Keratinocyte (primary cell): ENCODE data around the gene RAMACL. TPM values are rescaled to one million over a fixed set of nuclear protein-coding genes. Genes with fewer than 3 reads are reported as not detected.

Source experiments
- DNase-seq: peaks from one replicate; pipeline ENCODE4 v3.0.0-alpha.2; 2011; ENCODE audit warnings: low read depth, missing footprints, low spot score
- FAIRE-seq: peaks from 2 replicates; lab custom pipeline; 2011; peaks lifted over from hg19 to GRCh38; lab: Jason Lieb, UNC
- H2AFZ ChIP-seq: 2 replicates; pipeline ENCODE4 v1.6.0; 2012; ENCODE audit warnings: low read length, control low read depth, inconsistent platforms; ENCODE audit not compliant: control insufficient read depth
- H3K27ac ChIP-seq: 2 replicates; pipeline ENCODE4 v1.5.1; 2011; ENCODE audit warnings: low read length; ENCODE audit not compliant: control insufficient read depth, insufficient read depth
- H3K27me3 ChIP-seq: 3 replicates; pipeline ENCODE4 v1.6.0; 2011; ENCODE audit warnings: low read length; ENCODE audit not compliant: control insufficient read depth, insufficient read depth; ENCODE audit errors: extremely low read depth
- H3K36me3 ChIP-seq, 2 experiments: 2 replicates in 1 of 2; 3 replicates in 1 of 2; pipeline ENCODE4 v1.5.1; 2011; ENCODE audit warnings: low read length in 2 of 2, mild to moderate bottlenecking in 1 of 2; ENCODE audit not compliant: control insufficient read depth in 2 of 2, insufficient read depth in 2 of 2; ENCODE audit errors: extremely low read depth in 1 of 2
- H3K4me1 ChIP-seq: 3 replicates; pipeline ENCODE4 v1.5.1; 2011; ENCODE audit warnings: low read length; ENCODE audit not compliant: control insufficient read depth, insufficient read depth; ENCODE audit errors: extremely low read depth
- H3K4me2 ChIP-seq: 3 replicates; pipeline ENCODE4 v1.6.0; 2011; ENCODE audit warnings: low read depth, low read length; ENCODE audit not compliant: control insufficient read depth, insufficient read depth; ENCODE audit errors: extremely low read depth
- H3K4me3 ChIP-seq, 3 experiments: fragments of 200-600 bp in 1 of 3; sonication (generic) in 1 of 3; 2 replicates in 2 of 3; 3 replicates in 1 of 3; pipeline ENCODE4 v1.5.1; 2011 to 2016; ENCODE audit warnings: low read length in 3 of 3, mild to moderate bottlenecking in 3 of 3, control low read depth in 2 of 3, inconsistent platforms in 1 of 3, low read depth in 1 of 3, mixed read lengths in 1 of 3, mixed run types in 1 of 3, moderate library complexity in 1 of 3; ENCODE audit not compliant: control insufficient read depth in 2 of 3, insufficient read depth in 2 of 3; ENCODE audit errors: extremely low read depth in 1 of 3
- H3K79me2 ChIP-seq: 2 replicates; pipeline ENCODE4 v1.6.0; 2012; ENCODE audit warnings: low read length; ENCODE audit not compliant: control insufficient read depth, insufficient read depth
- H3K9ac ChIP-seq: 3 replicates; pipeline ENCODE4 v1.6.0; 2011; ENCODE audit warnings: low read length; ENCODE audit not compliant: control insufficient read depth, insufficient read depth; ENCODE audit errors: extremely low read depth
- H3K9me1 ChIP-seq: 3 replicates; pipeline ENCODE4 v1.6.0; 2011; ENCODE audit warnings: low read length; ENCODE audit not compliant: control insufficient read depth, insufficient read depth; ENCODE audit errors: extremely low read depth
- H3K9me3 ChIP-seq: 2 replicates; pipeline ENCODE4 v1.5.1; 2012; ENCODE audit warnings: low read depth, low read length; ENCODE audit not compliant: control insufficient read depth
- H4K20me1 ChIP-seq: 3 replicates; pipeline ENCODE4 v1.6.0; 2011; ENCODE audit warnings: low read length; ENCODE audit not compliant: control insufficient read depth, insufficient read depth; ENCODE audit errors: extremely low read depth
- CTCF ChIP-seq, 3 experiments: IDR thresholded peaks in 1 of 3; conservative IDR thresholded peaks in 1 of 3; optimal IDR thresholded peaks in 1 of 3; 2 replicates in 2 of 3; 3 replicates in 1 of 3; pipeline versions ENCODE3 to v1.5.1; 2011; ENCODE audit warnings: low read length in 3 of 3, mild to moderate bottlenecking in 3 of 3, moderate library complexity in 2 of 3, control low read depth in 1 of 3, inconsistent platforms in 1 of 3; ENCODE audit not compliant: insufficient read depth in 2 of 3; ENCODE audit errors: extremely low read depth in 1 of 3
- EZH2 ChIP-seq: IDR thresholded peaks from one replicate; pipeline ENCODE4 v1.6.1; 2012; ENCODE audit warnings: inconsistent platforms, mild to moderate bottlenecking, low read length, moderate library complexity
- dilution Hi-C: fragments of 300-500 bp; cut with MboI; formaldehyde crosslinking; loops from one replicate; pipeline ENCODE4 v1.7.0; 2020; ENCODE audit warnings: low sequenced_read_pairs; ENCODE audit not compliant: extremely low pct_ligation_motif_present
- polyA plus RNA-seq, 5 experiments: library from polyadenylated mRNA; depleted of rRNA in 3 of 5; stranded (reverse) in 3 of 5; stranded (forward) in 1 of 5; unstranded in 1 of 5; fragments of >200 nt; gene quantifications; 1 replicate in 1 of 5; 2 replicates in 3 of 5; 3 replicates in 1 of 5; pipeline versions ENCODE4 v1.2.1 to v1.2.3, GENCODE V29; 2011 to 2012; ENCODE audit warnings: missing spikeins in 2 of 5, low read depth in 1 of 5, low replicate concordance in 1 of 5

Gene RAMACL
- polyA plus RNA-seq, 1 donor (not counting 4 experiments of a cell fraction or from before 2014, with no cell fraction given): 5.3 TPM

DNA sequence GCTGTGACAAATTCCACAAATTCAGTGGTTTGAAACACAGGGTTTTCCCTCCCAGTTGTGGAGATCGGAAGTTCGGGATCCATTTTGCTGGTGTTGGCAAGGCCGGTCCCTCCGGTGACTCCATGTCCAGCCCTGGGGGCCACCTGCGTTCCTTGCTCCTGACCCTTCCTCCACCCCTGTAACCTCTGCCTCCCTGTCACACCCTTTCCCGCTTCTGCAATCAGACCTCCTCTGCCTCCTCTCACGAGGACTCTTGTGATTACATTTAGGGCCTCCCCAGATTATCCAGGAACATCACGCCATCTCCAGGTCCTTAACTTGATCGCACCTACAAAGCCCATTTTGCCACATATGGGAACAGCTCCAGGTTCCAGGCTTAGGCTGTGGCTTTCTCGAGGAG is 28.1 kb upstream of the RAMACL start:
- TF ChIP-seq EZH2 (no peak), CTCF (optimal IDR thresholded peaks at IDR 0.05 in 1 of 3, IDR thresholded peaks at IDR 0.05 in 1 of 3, conservative IDR thresholded peaks at IDR 0.05 in 1 of 3; ENCODE audit: extremely low read depth in 1 of 3, insufficient read depth in 2 of 3, low read length in 3 of 3) (no peak)
- FAIRE-seq (no peak), DNase-seq (no peak)
- Histone ChIP-seq H3K4me3 (no peak overlapping the region), H3K27ac (no peak overlapping the region), H4K20me1 (no peaks in the 10 kb centered on the region), H3K4me1 (peaks cover 12% of the 10 kb centered on the region), H3K9ac (no peak overlapping the region), H3K9me1 (no peaks in the 10 kb centered on the region), H3K79me2 (no peaks in the 10 kb centered on the region), H3K4me2 (no peak overlapping the region), H2AFZ (no peak overlapping the region), H3K9me3 (no peaks in the 10 kb centered on the region), H3K36me3 (peaks cover 4 to 8% of the 10 kb centered on the region in 2 experiments), H3K27me3 (no peaks in the 10 kb centered on the region)
- dilution Hi-C loops: no loop called here

- DNase-seq (no peak), FAIRE-seq (no peak)
- Histone ChIP-seq H3K9me3 (no peaks in the 10 kb centered on the region), H3K9me1 (no peaks in the 10 kb centered on the region), H4K20me1 (no peaks in the 10 kb centered on the region), H3K4me1 (peaks cover 7% of the 10 kb centered on the region), H3K4me2 (no peak overlapping the region), H3K36me3 (peaks cover 4 to 8% of the 10 kb centered on the region in 2 experiments), H2AFZ (no peak overlapping the region), H3K27me3 (no peaks in the 10 kb centered on the region), H3K9ac (no peak overlapping the region), H3K27ac (no peak overlapping the region), H3K79me2 (no peaks in the 10 kb centered on the region), H3K4me3 (no peak overlapping the region)
- dilution Hi-C loops: no loop called here
- TF ChIP-seq CTCF (optimal IDR thresholded peaks at IDR 0.05 in 1 of 3, IDR thresholded peaks at IDR 0.05 in 1 of 3, conservative IDR thresholded peaks at IDR 0.05 in 1 of 3; ENCODE audit: extremely low read depth in 1 of 3, insufficient read depth in 2 of 3, low read length in 3 of 3): no peak
- TF ChIP-seq EZH2: no peak
These were observed 27.7 kb upstream of the RAMACL start for GRCh38 chr6:166614171-166614583.
